GM21447 (cell line): ENCODE results near the gene TRAPPC13.
"Not testable (repeated sequence)": the region's sequence is repeated elsewhere in the genome, so short reads cannot be mapped to it uniquely, and the experiment has no call there.

Experiments
- ATAC-seq: cut with Tn5 transposase; IDR thresholded peaks from one replicate; pipeline ENCODE4 v1.9.1; 2021; ENCODE audit not compliant: unreplicated experiment

The TRAPPC13 gene

DNA sequence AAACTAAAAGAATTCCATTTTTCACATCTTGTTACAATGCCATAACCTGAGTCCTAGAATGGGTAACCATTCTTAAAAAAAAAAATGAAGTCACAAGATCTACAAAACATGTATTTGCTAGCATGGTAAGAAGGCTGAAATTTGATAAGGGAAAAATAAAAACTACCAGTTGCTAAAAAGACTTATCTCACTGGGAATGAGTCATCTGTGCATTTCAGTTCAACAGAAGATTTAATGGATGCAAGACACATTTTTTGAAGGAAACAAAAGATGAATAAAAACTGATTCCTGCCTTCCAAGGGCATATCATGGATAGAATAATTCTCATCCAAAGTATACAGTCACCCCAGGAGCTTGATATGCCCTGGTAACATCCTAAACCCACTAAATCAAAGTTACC lies 49.9 kb downstream of the TRAPPC13 start:
- ATAC-seq = no peak

DNA sequence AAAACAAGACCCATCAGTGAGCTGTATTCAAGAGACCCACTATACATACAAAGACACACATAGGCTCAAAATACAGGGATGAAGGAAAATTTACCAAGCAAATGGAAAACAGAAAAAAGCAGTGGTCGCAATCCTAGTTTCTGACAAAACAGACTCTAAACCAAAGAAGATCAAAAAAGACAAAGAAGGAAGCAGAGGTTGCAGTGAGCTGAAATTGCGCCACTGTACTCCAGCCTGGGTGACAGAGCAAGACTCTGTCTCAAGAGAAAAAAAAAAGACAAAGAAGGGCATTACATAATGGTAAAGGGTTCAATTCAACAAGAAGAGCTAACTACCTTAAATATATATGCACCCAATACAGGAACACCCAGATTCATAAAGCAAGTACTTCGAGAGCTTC lies 51.2 kb downstream of the TRAPPC13 start:
- ATAC-seq = not testable (repeated sequence)

DNA sequence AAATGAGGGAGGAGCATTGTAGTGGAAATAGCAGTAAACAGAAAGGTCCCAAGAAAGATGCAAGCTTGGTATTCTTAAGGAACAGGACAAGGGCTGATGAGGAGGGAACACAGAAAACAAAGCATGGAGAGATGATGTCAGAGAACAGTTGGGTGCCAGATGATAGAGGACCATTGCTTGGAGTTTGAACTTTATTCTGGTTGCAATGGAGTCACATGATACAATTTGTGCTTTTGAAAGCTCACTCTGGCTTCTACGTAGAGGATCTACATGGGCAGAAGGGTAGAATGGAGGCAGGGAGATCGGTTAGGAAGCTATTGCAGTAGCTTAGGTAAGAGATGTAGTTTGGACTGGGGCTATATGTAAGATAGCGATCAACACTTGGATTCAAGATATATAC lies 57.3 kb downstream of the TRAPPC13 start:
- ATAC-seq = no peak

DNA sequence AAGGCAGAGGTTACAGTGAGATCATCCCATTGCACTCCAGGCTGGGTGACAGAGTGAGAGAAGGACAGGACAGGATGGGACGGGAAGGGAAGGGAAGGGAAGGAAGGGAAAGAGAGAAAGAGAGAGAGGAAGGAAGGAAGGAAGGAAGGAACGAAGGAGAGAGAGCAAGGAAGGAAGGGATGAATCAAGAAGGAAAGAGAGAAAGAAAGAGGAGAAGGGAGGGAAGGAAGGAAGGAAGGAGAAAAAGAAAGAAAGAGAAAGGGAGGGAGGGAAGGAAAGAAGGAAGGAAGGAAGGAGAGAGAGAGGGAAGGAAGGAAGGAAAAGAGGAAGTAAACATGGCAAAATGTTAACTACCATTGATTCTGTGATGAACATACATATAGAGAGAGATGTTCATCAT lies 68.3 kb downstream of the TRAPPC13 start:
- no peak for ATAC-seq

DNA sequence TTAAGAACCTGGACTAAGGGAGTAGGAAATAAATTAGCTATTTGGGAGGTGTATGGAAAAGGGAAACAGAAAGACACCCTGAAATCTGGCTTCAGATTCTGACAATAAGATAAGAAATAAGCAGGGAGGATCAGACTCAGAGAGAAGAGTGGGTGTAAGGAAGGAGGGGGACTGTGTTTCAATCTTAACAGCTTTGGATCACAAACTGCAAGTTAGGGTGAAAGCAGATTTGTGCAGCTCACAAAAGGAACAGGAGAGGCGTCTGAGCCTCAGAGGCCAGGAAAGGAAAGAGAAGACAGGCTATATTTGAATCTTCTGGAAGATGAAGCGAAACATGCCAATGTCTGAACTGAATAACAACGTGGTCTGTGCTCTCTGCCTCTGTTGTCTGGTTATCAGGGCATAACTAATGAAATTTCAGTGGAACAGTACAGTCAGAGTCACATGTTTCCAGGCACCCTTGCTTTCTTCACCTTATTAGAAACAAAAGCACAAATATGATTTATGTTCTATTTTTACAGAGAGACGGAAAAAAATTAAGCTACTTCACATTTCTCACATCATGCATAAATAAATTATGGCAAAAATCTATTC lies 70.4 kb downstream of the TRAPPC13 start:
- ATAC-seq = no peak

DNA sequence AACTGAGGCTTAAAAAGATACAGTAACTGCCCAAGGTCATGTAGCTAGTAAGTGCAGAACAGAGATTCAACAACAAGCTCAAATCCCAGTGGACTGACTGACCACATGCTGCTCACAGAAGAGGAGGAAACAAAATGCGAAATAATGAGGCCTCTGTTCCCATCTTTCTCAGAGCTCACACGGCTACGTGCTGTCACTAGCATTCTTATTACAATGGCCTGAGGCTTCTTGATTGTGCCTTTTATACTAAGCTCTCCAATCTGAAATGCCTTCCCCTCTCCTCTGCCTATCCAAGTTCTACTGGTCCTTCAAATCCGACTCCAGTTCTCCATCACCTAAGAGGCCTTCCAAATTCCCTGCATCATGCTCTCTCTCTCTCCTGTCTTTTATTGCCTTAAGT lies 71.1 kb downstream of the TRAPPC13 start:
- no peak for ATAC-seq

DNA sequence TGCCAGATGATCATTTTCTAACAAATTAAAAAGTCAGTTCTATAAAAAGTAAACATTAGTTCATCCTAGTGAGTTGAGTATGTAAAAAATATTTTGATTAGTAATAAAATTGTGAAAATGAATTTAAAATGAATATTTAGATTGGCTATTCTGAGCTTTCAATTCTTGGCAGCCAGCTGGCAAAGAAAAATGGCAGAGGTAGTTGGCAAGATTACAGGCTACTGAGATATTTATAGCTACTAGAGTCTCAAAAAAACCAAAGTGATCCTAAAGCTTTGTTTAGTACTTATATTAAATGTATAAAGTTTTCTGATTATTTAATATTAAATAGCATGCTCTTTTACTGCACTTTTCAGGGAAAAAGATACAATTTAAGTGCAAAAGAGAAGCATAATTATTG lies 72.1 kb downstream of the TRAPPC13 start:
- no peak for ATAC-seq

DNA sequence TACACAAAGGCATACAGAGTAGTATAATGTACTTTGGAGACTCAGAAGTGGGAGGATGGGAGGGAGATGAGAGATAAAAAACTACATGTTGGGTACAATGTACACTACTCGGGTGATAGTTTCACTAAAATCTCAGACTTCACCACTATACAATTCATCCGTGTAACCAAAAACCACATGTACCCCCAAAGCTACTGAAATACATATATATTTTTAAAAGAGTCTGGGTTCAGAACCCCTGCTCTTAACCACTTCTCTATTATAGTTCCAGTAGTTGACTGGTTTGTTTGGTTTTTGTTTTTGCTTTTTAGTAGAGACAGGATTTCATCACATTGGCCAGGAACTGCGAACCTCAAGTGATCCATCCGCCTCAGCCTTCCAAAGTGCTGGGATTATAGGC lies 74.5 kb downstream of the TRAPPC13 start:
- ATAC-seq = no peak

DNA sequence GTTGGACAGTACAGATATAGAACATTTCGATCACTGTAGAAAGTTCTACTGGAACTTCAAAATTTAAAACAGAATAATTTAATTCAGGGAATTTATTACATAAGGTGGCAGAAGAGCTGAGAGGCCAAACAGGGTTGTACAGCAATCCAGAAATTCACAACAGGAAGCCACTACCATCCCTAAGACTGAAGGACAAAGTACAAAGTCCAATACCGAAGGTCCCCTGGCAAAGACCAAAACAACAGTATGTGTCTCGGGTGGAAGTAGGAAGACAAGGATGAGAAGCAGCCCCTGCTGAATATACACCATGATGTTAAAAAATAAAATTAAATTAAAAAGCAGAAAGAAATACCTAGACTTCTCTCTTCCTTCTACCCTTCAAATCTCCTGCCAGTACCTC lies 77.2 kb downstream of the TRAPPC13 start:
- ATAC-seq = no peak

DNA sequence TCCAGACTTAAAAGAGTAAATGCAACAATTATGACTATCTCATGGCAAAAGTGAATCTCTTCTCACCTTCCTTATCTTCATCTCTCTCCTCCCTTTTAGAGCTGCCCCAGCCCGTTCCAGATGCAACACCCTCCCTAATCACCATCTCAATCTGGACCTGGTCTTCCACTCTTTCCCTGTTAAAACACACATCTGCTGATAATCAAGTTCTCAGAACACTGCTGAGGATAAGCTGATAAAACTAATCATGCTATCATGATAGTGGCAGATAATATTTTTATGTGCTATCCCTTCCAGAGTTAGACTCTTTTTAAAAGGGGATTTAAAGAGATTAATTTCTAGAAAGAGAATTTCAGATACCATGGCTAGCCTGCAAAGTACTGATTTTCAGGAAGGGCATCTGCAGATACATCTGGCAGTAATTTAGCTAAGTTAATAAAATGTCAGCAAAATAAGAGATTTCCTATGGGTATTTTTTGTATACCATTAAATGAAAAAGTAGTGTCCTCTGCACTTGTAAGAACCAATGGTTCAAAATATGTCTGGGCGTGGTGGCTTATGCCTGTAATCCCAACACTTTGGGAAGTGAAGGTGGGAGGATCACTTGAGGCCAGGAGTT lies 79.9 kb downstream of the TRAPPC13 start:
- no peak for ATAC-seq

DNA sequence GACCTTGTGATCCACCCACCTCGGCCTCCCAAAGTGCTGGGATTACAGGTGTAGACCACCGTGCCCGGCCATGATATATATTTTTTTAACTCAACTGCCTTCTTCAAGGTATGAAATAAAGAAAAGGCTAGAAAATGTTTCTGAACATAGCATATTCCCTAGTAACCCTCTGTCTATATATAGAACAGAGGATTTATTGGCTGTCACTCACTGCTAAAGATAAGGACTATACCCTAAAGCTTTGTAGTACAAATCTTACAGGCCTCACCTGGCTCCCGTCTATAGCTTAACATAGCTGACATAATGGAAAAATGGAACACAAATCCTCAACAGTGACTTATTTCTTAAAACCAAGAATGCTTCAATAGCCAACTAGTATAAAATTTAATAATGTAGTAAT lies 82.8 kb downstream of the TRAPPC13 start:
- no peak for ATAC-seq

DNA sequence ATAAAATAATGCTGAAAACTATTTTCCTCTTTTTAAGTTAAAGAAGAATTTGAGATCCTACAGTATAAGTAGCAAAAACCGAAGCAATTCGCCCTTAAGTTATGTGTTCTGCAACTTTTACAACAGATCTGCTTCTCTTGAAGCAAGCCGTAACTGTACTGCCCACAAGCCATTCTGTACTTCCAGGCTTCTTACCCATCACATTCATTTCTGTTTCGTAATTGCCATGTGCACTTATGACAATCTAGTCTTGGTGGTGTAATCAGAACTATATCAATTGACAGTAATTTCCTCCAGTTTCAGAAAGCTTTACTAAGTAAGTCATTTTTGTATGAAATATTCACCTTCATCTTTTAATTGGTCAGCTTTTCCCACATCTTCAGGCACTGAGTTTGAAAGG lies 83.3 kb downstream of the TRAPPC13 start:
- ATAC-seq = no peak
